Upper lobe of left lung (tissue), 4 donors: ENCODE results near the gene GSTM1.
"Not testable (repeated sequence)": the region's sequence is repeated elsewhere in the genome, so short reads cannot be mapped to it uniquely, and the experiment has no call there.

Experiments
- EP300 ChIP-seq, 4 donors: sonication (generic); formaldehyde crosslinking; IDR thresholded peaks; one replicate each; pipeline ENCODE4 v1.5.1; 2017; ENCODE audit warnings: antibody characterized with exemption in 4 of 4, control low read depth in 2 of 4
- POLR2A ChIP-seq, 4 donors: fragments of 450-650 bp; IDR thresholded peaks; one replicate each; pipeline ENCODE4 v1.5.1; 2016 to 2017; ENCODE audit warnings: antibody characterized with exemption in 4 of 4, mild to moderate bottlenecking in 2 of 4
- POLR2AphosphoS5 ChIP-seq, 2 donors: sonication (generic); formaldehyde crosslinking; IDR thresholded peaks; one replicate each; pipeline ENCODE4 v1.5.1; 2017; ENCODE audit warnings: antibody characterized with exemption in 2 of 2
- TF ChIP-seq, protein P1 (sequence below), 6 experiments: fragments of 450-650 bp in 4 of 6; fragments of 200-600 bp in 2 of 6; sonication (generic) in 2 of 6; IDR thresholded peaks; one replicate each; pipeline ENCODE4 v1.5.1; 2016 to 2019; ENCODE audit warnings: antibody characterized with exemption in 6 of 6

DNA sequence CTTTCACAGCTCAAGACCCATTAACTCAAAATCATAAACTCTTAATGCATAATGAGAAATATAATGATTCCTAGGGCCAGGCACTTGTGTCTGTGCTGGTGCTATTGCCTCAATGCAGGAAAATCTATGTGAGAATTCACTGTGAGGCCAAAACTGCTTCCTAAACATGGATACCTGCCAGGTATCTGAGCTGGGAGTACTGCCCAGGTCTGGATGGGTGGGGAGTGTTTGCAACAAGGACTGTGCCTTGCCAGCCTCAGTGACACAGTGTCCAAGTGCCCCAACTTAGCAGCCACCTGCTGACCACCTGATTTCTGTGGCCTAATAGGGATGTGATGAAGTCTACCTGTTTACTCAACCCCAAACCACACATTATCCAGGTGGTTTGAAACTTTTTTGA, 22.2 kb downstream of the GSTM1 start:
- TF ChIP-seq, protein P1, sequence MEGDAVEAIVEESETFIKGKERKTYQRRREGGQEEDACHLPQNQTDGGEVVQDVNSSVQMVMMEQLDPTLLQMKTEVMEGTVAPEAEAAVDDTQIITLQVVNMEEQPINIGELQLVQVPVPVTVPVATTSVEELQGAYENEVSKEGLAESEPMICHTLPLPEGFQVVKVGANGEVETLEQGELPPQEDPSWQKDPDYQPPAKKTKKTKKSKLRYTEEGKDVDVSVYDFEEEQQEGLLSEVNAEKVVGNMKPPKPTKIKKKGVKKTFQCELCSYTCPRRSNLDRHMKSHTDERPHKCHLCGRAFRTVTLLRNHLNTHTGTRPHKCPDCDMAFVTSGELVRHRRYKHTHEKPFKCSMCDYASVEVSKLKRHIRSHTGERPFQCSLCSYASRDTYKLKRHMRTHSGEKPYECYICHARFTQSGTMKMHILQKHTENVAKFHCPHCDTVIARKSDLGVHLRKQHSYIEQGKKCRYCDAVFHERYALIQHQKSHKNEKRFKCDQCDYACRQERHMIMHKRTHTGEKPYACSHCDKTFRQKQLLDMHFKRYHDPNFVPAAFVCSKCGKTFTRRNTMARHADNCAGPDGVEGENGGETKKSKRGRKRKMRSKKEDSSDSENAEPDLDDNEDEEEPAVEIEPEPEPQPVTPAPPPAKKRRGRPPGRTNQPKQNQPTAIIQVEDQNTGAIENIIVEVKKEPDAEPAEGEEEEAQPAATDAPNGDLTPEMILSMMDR (IDR thresholded peaks at IDR 0.05), result not testable (repeated sequence)
- TF ChIP-seq POLR2A, POLR2AphosphoS5, EP300 (IDR thresholded peaks at IDR 0.05): not testable (repeated sequence)
